ENCODE results near the gene HSD17B11.

DNA sequence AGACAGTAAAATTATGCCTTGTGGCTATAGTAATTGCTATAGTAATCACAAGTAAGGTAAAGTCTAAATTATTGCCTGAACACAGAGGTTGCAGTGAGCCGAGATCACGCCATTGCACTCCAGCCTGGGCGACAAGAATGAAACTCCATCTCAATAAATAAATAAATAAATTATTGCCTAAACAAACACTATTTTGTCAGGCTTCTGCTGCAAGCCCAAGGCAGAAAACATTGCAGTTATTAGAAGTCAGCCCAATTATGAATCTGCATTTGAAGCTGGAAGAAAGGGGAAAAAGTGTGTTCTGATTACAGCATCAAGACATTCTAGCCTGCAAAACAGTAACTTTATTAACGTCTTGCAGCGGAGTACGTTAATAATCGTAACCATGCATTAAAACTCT, 85.4 kb downstream of the HSD17B11 start:
- TF ChIP-seq CTCF (IDR thresholded peaks at IDR 0.05) (no peak), POLR2A (IDR thresholded peaks at IDR 0.05) (no peak)
